HG03039 (cell line): ENCODE data around the gene GPSM3.
"Not testable (repeated sequence)": the region's sequence is repeated elsewhere in the genome, so short reads cannot be mapped to it uniquely, and the experiment has no call there.

Source experiments
- ATAC-seq: cut with Tn5 transposase; IDR thresholded peaks from one replicate; pipeline ENCODE4 v1.9.1; 2021; ENCODE audit warnings: mild to moderate bottlenecking, moderate library complexity; ENCODE audit not compliant: unreplicated experiment

Gene GPSM3

DNA sequence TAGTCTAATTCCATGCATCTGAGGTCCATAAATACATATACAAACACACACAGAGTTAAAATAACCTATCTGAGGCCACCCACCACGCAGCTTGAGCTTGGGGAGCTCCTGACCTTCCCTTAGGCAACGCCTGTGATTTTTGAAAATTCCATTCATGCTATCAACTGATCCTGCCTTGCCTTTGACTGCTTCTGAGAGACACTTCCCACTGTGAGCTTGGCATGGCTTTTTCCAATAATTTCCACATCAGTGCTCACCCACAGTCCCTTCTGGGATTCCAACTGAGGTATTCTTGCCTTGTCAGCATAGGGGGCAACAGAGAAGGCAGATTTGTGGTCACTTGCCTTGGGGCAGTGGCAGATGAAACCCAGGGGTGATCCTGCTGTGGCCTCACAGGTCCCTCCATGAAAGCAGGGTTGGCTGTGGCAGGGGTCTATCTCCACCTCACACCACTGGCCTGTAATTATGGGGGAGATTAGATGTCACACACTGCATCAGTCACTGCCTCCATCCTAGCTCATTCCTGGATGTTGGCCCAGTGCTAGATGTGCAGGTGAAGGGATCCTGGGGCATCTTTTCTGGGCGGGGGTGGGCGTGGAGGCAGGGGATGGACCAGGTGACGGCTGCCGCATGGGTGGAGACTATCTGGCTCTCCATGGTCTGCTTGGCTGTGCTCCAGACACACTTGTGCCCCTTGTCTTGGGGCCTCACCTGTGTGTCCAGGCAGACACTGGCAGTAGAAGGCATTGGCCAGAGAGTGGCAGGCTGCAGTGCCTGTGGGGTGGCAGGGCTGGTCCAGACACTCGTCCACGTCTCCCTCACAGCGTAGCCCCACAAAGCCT is 11.2 kb upstream of the GPSM3 start:
- no peak for ATAC-seq

DNA sequence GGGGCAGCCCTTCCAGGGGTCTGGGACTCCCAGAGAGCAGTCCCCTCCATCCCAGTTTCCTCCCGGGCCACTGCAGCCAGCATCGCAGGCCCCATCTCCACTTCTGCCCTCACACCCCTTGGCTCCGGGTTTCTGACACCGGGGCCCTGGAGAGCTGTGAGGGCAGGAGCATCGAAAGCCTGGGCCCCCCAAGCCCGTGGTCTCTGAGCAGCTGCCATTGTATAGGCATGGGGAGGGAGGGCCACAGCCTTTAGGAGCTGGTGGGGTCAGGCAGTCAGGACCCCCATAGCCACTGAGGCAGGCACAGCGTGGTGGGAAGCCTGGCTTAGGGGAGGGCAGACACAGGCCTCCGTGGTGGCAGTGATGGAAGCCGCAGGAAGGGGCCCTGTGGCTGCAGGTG is 9.7 kb upstream of the GPSM3 start:
- ATAC-seq, result no peak

DNA sequence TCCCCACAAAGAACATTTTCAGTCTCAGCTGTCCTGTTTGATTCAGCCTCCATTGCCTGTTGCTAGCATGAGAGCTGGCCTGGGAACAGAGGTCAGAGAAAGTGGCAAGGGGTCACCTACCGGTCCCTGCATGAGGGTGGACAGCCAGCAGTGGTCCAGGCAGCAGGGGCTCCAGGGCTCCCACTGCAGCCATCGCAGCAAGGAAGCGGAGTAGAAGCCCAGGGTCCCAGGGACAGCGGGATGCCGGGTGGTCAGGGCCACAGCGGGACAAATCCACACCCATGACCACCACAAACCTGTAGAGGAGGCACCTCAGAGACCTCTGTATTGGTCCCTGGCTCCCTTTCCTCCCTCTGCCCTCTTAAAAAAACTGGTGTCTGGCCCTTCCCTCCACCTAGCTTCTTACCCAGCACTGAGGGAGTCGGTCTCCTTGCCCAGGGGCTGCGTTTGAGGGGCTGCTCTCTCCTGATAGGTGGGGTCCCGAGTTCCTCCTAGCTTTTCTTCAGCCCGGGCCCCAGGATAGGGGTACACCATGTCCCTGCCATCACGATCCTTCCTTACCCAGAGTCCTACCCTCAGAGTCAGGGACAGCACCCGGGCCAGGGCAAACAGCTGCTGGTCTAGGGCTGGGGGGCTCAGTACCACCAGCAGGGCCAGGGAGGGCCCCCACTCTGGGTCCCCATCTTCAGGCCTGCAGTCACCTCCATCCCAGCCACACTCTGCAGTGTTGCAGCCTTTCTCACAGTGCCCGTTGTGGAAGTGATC is 8.4 kb upstream of the GPSM3 start:
- no peak for ATAC-seq

DNA sequence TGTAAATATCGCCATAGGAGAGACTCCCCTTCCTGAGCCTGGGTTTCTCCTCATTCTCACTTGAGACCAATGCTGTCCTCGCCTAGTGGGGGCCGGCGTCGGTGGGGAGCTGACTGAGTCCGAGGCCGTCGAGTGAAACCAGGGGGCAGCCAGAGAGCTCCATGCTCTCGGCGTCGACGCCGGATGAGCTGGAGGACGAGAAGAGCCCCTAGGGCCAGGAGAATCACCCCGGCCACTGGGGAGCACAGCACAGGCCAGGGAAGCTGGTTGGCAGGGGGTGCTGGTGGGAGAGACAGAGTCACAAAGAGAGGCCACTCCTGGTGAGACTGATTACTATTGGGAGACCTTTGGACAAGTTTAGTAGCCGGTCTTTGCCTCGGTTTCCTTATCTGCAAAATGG is 6.4 kb upstream of the GPSM3 start:
- no peak for ATAC-seq

DNA sequence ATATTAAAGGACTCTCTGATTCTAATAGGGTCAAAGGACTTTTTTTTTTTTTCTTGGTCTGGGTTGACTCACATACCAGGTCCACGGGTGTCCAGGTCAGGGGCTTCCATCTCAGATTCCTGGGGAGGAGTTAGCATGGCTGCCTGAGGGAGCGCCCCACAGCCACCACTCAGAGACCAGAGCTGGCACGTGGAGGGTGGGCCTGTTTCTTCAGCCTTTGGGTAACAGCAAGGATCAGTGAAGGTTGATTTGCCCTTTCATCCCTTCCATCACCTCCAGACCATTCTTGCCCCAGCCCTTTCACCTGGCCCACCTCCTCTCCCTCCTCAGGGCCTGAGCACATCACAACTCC is 5.9 kb upstream of the GPSM3 start:
- ATAC-seq, result no peak

DNA sequence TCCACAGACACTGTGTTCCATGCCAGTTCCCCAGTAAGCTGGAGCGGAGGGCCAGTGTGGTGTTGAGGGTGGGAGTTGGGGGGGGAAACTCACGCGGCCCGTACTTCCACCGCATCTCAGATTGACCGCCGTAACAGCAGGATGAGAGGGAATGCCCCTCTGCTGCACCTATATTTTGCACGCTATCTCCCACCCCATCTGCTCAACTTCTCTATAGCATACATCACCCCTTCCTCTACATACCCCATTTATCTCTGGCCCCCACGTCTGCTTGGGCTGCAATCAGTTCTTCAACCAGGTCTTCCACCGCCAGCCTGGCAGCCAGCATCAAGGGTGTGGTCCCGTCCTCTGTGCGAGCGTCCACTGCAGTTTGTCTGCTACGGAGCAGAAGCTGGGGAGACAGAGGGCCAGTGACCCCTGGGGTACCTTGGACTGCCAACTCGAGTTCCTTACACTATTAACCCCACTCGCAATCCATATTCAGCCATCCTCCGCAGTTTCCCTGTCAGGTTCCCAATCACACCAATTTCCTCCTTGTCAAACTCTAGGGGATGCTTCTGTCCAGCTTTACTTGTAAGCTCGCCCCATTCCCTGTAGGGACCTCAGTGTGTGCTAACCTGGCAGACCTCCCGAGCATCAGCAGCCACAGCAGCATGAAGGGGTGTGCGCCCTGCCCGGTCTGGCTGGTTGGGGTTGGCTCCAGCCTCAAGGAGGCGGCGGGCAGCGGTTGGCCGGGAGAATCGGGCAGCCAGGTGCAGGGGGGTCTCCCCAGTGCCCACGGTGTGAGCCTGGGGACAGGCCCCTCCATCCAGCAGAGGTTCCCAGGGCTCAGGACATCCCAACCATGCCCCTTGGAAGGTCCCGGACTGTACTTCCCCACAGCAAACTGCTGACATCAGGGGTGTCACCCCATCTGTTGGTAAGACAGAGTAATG is 4.5 kb upstream of the GPSM3 start:
- ATAC-seq, result no peak

DNA sequence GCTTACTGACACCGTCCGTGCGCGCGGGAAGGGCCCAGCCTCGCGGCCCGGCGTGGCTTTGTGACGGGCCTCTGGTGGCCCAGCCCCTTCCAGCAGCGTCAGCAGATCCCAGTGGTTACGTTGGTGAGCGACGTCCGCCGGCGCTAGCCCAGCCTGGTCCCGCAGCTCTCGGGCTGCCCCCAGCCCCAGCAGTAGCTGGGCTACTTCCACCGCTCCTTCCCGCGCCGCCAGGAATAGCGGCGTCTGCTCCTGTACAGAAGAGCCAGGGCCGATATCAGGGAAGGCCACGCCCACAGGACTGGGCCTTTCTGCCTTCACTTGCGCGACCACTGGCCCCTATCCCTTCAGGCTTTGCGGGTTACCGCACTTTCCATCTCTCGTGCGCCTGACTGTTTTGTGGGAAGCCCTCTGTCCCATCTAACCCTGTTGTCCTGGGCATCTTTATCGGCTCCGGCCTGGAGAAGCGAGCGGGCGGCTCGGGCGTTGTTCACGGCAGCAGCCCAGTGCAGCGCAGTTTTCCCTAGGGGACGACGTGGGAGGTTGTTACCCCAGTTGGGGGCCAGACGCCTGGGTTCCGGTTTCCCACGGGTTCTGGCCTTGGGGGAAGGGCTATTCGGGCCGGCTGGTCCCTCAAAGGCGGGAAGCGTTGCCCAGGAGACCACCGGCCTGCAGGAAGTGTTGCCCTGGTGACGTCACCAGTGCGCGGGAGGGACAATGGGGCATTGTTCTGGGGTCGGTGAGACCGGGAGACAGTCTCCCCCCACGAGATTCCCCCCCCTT is 3.6 kb upstream of the GPSM3 start:
- ATAC-seq, result peak; percentile 1

DNA sequence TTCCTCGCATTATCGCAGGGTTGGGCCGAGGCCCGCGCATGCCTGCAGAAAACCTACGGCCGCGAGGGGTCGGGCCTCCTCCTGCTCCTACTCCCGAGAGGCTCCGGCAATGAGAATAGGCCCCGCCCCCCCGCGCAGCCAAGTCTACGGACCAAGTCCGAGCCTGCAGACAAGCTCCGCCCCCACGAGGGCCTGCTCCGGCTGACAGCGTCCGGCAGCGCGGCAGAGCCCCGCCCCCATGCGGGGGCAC is 3.1 kb upstream of the GPSM3 start:
- peak; percentile 76 for ATAC-seq

DNA sequence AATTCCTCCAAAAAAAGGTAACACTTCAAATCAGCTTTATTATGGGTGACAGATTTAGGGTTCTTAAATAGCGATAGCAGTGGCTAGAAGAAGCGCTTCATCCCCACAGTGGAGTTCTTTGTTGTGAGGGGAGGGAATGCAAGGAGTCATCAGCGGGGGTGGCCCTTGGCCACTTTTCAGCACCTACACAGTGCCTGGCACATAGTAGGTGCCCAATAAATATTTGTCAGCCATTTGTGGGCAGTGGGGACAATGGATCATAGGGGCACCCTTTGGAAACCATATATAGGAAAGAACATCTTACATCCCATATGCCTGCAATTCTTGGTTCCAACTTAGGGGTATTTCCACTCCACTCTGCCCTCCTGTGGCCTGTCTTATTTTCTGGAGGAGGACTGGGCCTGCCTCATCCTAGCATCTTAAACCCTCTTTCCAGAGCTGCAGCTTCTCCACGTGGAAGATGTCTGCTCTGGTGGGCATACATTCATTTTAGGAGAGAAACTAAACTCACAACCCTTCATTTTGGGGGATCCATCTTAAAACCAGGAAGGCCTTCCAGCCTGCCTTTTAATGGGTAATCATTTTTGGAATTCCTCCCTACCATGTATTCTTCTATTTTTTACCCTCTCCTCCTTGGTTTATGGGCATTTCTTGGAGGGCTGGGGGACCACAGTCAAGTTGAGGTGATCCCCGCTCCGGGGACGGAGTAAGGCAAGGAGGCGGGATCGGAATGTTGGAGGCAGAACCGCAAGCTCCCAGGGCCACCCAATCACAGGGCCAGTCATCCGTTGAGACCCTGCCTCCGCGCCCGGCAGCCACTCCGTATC is 2.6 kb upstream of the GPSM3 start:
- ATAC-seq, result no peak

DNA sequence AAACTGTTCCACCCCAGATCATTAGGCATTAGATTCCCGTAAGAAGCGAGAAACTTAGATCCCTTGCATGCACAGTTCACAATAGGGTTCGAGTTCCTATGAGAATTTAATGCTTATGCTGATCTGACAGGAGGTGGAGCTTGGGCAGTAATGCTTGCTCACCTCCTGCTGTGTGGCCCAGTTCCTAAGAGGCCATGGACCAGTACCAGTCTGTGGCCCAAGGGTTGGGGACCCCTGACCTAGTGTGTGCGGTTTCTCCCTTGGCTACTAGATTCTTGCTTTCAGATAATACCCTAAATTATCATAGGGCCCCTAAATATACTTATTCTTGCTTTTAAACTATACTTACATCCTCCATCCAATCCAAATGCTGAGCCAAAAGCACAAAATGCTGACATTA is 1.9 kb upstream of the GPSM3 start:
- ATAC-seq, result no peak

DNA sequence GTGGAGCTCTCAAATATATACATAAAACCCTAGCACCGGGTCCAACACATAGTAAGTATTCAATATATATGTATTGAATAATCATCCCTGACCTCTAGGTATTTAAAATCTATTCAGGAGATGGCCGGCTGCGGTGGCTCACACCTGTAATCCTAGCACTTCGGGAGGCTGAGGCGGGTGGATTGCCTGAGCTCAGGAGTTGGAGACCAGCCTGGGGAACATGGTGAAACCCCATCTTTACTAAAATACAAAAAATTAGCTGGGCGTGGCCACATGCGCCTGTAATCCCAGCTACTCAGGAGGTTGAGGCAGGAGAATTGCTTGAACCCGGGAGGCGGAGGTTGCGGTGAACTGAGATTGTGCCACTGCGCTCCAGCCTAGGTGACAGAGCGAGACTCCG is 653 bp upstream of the GPSM3 start:
- ATAC-seq, result not testable (repeated sequence)

DNA sequence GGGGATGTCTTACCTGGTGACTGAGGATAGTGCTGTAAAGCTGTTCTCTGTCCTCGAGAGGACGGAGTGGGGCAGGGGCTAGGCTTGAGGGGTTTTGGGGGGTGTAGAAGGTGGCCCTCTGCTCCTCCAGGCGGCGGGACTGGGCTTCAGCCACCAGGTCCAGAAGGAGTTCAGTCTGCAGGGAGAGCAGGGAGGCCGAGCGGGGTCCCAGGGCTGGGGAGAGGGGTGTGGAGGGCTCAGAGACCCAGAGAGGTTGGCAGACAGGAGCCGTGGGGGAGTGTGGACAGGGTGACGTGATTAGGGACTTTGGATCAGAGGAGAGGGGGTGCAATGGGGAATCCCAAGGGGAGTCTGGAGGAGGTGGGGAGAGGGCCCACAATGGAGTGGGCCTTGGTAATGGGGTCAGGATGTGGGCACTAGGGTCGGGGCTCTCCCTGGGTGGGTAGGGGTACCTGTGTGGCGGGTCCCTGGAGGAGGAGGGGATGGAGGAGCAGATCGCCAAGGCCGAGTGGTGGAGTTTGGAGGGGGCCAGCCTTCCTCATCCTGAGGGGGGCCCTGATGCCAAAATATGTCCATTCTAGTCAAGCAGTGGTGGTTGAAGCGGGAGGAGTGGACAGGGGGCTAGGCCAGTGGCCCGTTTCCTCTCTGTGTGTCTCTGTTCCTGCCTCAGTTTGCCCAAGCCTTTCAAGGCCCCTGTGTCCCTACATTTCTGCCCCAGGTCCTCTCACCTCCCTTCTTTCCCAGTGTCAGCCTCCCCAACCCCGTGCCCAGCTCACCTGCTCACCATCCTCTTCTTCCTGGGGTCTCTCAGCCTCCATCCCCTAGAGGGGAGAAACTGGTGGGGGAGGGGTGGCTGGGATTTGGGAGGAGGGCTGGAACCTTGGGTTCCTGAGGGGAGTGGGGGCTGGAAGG is 491 bp downstream of the GPSM3 start:
- no peak for ATAC-seq

DNA sequence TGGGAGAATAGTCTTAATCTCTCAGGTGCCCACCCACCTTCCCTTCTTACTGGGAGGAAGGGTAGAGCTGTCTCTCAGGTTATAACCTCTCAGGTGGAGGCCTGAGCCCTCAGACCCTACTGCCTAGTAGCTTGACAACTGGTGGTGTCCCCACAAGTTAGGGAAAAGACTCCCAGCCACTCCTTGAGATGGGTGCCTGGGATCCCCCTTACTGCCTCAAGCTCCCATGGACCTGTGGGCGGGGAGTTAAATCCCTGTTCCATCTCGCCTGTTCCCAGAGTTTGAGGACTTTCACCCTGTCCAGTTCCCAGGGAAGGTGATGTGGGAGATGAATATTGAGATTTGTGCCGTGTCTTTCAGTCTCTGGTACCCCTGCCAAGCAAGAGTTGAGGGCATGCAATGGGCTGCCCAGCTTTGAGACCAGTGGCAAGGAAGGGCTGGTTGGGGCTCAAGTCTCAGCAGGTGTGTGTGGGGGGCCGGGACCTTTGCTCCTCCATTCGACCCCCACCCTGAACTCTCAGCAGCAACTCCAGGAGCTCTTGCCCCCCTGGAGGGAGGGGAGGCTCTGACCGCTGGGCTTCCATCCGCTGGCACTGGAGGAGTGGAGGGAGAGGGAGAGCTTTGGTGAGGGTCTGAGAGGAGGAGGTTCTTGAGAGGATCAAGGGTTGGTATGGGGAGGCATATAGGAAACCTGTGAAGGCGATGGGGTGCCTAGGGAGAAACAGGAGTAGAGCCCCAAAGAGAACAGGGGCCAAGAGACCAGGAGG is 1.3 kb downstream of the GPSM3 start:
- ATAC-seq, result no peak

DNA sequence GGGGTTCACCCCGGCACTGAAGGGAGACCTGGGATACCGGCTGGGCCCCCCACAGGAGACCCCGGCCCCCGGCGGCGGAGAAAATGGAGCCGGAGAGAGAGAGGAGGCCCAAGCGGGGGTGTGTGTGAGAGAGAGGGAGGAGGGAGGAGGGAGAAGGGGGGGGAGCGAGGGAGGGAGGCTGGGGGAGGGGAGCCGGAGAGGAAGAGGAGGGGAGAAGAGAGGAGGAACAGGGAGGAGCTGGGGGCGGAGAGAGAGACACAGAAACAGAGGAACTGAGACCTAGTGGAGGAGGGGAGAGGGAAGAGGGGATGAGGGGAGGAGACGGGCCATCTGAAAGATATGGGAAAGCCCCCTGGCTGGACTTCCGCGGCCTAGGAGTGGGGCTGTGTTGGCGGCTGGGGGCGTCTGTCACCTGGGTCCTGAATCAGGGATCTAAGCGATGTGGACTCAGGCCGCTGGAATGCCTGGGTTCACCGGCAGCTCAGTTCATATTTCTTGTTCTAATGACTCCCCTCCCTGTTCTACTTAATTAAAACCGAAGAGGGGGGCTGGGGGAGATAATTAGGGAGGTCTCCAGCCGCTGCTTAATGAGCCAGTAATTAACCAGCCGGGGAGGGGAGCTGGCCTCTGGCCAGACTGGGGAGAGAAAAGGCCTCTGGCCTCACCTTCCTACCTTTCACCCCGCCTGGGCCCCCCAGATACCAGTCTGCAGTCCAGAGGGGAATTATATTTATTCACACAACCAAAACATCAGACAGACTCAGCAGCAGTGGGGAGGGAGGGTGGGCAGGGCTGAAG is 2.2 kb downstream of the GPSM3 start, which contains the start of gene PBX2:
Gene PBX2 (minus strand): TSS at position 149 of the 798 bp plus-strand sequence. CDS start 287 bp downstream, outside the sequence.
- peak; percentile 43 for ATAC-seq

DNA sequence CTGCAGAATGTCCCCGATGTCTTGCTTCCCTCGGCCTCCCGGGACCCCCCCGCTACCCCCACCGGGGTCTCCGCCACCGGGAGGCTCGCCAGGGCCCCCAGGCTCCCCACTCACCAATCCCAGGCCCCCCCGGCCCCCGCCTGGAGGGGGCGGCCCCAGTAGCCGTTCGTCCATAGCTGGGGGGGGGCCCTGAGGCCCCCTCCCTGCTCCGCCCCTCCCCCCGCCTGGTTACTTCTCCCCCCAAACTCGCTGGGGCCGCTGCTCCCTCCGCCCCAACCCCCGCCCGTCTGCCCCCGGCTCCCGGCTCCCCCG is 2.7 kb downstream of the GPSM3 start:
- no peak for ATAC-seq

DNA sequence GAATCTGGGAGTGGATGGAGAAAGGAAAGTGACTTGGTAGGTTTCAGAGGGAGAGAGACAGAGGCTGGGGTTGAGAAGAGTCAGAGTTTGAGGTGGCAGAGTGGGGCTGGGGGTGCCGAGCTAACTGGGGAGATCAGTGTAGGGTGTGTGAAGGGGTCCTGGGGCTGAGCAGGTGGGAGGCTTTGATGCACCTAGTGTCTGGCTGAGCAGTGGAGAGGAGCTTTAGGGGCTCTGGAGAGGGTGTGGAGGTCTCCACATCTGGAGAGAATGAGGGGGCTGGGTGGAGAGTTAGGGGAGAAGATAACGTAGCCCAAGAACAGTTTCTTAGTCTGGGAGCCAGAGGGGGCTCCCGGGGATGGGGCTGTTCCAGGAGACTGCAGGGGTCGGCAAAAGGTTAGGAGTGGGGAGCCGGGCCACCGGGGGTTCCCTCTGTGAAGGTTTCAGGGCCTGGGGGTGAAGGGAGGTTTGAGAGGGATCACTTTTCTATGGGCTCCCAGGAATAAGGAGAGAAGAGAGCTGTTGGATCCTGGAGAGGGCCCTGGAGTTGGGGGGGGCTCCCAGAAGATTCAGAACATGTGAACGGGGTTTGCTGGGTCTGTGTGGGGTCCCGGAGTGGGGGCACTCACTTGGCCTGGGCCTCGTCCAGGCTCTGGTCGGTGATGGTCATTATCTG is 3.2 kb downstream of the GPSM3 start:
- no peak for ATAC-seq
